HG02623 (cell line): ENCODE data around the gene RAB27A.
"Not testable (repeated sequence)": the region's sequence is repeated elsewhere in the genome, so short reads cannot be mapped to it uniquely, and the experiment has no call there.

Source experiments
- ATAC-seq: cut with Tn5 transposase; IDR thresholded peaks from one replicate; pipeline ENCODE4 v1.9.1; 2021; ENCODE audit warnings: moderate library complexity; ENCODE audit not compliant: unreplicated experiment

The RAB27A gene

DNA sequence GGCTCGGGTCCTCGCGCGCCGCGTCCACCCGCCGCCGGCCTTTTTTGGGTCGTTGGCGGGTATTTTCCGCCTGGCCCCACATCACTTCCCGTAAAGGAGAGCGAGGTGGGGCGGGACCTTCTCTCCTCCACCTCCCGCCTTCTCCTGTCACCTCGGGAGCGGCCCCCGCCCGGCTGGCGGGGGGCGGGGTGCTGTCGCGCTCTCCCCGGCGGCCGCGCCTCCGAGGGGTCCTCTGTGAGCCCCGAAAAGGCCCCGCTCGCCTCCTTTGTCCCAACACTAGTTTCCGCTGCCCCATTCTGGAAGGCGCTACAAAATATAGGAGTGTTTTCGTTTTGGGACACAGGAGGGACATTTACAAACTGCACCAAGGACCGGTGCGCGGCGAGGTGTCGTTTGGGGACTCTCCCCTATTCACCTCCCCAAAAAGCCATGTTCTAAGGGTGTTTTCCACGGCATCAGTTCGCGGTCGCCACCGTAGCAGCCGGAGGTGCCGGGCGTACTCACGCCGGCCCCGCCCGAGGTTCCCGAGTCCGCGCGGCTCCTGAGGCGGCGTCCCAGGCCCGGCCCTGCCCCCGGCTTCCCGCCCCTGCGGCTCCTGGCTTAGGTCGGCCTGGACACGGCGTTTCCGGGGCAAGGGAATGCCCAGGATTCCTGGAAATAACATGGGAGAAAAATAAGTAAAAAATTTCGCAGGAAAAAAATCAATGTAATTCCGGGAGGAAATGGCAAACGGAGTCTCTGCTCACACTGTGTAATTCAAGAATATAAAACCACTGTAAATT is at the start of gene RAB27A:
Gene RAB27A, minus strand, starts transcription at position 68 of the 782 bp plus-strand sequence. CDS start 54,879 bp downstream, outside the sequence.
- ATAC-seq, result peak; percentile 70

DNA sequence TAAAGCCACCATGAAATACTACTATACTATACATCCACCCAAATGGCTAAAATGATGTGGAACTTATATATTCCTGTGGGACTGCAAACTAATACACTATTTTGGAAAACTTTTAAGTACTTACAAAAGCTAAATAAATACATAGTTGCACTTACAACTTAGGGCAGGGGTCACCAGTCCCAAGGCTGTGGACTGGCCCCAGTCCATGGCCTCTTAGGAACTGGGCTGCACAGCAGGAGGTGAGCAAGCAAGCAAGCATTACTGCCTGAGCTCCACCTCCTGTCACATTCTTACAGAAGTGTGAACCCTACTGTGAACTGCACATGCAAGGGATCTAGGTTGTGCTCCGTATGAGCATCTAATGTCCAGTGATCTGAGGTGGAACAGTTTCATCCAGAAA is 47.5 kb upstream of the RAB27A start:
- ATAC-seq, result no peak

DNA sequence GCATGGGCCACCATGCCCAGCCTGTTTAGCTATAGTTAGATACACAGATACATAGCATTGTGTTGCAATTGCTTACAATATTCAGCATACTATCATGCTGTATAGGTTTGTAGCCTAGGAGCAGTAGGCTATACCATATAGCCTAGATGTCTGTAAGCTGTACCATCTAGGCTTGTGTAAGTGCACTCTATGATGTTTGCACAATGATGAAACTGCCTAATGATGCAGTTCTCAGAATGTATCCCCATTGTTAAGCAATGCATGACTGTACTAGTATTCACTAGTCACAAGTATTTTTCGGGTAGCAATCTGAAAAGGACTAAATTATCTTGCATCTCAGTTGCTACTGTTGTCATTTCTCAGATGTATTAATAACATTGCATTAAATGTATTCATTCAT is 45.4 kb upstream of the RAB27A start:
- no peak for ATAC-seq

DNA sequence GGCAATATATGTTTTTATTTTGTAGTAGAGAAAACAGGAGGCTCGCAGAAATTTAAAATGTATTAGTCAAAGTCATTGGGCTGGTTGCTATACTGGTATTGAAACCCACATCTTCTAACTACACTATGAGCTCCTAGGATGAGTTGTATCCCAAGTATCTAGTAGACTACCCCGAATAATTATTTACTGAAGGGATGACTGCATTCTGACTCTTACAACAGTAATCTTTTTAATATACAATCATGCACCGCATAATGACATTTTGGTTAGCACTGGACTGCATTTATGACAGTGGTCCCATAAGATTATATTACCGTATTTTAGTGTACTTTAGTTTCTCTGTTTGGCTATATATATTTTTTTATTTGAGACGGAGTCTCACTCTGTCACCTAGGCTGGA is 44.8 kb upstream of the RAB27A start:
- no peak for ATAC-seq

DNA sequence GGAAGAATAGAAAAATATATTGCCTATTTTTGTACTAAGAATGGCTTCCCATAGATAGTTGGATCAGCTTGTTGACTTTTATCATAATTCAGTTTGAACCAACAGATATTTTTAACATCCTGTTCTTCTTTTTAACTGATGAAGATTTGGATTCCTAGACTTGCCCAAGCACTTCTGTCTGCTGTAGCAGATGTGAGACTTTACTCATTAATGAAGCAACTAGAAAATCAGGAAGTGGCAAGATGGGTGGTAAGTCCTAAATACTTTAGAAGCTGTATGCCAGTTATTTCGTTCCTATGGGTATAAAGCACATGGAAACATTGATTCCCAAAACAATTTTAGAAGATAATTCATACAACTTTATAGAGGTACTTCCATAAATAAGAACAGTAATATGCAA is 37.8 kb upstream of the RAB27A start:
- no peak for ATAC-seq

DNA sequence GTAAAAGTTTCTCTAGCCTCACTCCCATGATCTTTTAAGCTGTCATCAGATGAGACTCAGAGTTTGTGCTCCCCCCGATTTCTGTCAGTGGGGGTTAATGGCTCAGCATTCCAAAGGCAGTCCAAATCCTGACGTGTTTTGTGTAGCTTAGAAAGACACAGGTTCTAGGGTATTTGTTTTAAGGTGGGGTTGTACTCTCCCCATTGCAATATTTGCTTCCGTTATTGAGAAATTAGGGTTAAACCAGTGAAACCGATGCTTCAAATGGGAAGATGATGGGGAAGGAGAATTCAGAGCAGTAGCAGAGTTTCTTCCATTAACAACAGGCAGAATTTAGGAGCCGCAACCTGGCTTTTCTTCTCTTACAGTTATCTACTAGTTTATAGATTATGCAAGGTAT is 32.9 kb upstream of the RAB27A start:
- no peak for ATAC-seq

DNA sequence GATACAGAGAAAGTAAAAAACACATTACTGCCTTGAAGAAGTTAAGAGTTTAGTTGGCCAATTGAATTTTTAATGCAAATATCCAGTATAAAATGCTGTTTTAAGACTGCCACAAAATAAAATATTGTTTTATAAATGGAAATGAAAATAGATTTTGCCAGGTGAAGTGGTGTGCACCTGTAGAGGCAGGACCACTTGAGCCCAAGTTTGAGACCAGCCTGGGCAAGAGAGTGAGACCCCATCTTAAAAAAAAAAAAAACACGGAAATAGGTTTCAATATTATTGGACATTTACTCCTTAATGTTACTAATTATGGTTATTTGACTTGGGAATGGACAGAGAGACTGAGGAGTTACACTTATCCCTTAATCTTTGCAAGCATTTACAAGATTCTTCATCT is 31.4 kb upstream of the RAB27A start:
- no peak for ATAC-seq

DNA sequence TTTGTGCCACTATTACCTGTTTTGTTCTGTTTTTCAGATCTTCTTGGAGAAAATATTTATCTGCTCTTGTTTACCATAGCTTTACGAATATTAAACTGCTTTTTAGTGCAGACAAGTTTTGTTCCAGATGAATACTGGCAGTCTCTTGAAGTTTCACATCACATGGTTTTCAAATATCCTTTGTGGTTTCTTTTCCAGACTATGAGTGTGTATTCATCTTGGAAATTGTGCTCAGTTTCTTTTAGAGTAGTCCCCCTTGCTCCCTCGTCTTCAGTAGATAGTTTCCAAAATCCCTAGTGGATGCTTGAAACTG is 30.6 kb upstream of the RAB27A start:
- no peak for ATAC-seq

DNA sequence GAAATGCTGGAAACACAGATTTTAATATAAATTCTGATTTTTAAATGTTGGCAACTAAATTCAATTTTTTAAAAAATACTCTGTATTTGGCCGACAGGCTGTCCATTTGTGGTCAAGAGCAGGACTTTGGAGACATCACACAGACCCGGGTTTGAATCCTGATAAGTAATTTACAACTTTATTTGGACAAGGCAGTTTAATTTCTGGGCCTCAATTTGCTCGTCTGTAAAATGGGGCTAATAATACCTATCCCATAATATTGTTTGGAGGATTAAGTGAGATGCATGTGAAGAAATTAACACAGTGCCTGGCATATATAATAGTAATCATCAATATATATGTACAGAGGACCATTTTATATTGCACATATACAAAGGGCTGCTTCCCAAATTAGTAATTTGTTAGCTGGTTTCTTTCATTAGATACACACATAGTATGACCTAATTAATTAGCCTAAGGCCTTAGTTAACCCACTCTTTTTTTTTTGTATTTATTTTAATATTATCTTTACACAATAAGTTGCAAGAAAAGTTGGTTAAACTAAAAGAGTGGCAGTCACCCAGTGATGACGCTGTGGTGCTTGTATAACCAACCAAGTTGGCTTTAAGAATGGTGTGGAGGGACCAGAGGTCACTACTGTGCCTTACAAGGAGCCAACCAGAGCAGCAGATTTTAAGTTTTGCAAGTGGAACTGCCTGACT is 30.1 kb upstream of the RAB27A start:
- peak; percentile 33 for ATAC-seq

DNA sequence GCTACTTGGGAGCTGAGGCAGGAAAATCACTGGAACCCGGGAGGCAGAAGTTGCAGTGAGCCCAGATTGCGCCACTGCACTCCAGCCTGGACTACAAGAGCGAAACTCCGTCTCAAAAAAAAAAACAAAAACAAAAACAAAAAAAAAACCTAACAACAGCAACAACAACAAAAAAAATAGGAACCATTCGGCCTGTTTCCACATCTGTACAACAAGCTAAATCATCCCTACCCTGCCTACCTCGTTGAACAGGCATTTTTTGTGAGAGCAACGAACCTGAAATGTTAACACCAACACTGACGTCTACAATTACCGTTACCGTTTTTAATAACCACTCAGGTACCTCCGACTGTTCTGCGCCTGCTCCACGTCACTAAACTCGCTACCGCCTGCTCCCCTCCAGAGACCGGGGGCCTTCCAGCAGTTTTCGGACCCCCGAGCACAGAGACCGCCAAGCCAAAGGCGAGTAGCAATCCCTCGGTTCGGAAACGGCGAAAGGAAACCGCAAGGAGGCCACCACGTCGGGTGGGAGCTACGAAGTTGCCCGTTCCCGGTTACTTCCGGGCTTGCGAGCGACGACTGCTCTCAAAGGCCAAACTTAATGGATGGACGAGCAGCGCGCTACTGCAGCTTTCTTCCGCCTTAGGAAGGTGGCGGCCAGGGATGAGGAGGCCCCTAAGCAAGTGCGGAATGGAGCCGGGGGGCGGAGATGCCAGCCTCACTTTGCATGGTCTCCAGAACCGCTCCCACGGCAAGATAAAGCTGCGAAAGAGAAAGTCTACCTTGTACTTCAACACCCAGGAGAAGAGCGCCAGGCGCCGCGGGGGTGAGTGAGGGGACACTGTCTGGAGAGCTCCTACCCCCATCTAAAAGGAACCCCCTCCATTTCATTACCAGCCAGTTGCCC is 29.2 kb upstream of the RAB27A start, which contains the start of the genes PIGB and PIGBOS1:
Gene PIGB, plus strand, starts transcription at position 635 of the 907 bp plus-strand sequence. Its CDS starts 29 bp downstream, at position 664.
Gene PIGBOS1, minus strand, starts transcription at position 536 of the 907 bp plus-strand sequence. CDS start 1,331 bp downstream, outside the sequence.
- peak; percentile 86 for ATAC-seq

DNA sequence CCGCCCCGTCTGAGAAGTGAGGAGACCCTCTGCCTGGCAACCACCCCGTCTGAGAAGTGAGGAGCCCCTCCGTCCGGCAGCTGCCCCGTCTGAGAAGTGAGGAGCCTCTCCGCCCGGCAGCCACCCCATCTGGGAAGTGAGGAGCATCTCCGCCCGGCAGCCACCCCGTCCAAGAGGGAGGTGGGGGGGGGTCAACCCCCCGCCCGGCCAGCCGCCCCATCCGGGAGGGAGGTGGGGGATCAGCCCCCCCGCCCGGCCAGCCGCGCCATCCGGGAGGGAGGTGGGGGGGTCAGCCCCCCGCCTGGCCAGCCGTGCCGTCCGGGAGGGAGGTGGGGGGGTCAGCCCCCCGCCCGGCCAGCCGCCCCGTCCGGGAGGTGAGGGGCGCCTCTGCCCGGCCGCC is 13.2 kb upstream of the RAB27A start:
- ATAC-seq, result not testable (repeated sequence)

DNA sequence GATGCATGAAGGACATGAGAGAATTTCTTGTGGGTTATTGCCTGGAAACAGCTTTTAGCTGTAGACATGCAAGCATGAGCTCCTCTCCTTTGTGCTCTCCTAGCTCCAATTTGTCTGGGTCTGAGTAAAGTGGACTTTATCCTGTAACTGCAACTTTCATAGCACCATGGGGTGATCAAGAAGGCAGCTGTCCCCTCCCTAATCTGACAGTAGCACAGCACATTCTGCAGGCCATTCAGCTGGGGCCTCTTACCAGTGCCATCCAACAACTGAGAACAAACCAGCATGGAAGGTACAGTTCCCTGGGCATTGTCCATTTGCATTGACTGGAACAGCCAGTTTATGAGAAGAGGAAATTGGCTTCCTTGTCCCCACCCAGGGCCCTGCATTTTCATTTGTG is 7.7 kb upstream of the RAB27A start:
- no peak for ATAC-seq

DNA sequence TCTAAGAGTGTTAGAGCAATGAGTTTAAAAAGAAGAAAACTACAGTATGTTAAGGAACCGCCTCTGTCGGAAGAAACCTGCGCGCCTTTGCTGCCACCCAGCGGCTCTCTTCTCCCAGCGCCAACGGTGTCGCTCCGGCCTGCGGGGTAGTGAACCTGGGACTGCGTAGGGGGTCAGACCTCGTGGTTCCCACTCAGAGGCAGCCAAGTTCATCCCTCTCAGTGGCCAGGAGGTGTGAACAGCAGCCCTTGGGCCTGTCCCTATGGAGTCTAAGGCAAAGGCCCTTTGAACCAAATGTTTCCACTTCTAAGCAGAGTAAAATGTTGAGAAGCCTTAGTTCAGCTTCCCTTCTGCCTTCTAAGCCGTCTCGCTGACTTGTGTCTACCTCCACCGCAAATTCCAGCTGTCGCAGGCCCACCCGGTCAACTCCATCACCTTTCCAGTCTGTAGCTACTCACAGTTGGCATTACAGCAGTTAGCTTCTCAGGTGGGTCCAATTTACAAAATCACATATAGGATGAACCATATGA is 980 bp upstream of the RAB27A start:
- peak; percentile 67 for ATAC-seq

DNA sequence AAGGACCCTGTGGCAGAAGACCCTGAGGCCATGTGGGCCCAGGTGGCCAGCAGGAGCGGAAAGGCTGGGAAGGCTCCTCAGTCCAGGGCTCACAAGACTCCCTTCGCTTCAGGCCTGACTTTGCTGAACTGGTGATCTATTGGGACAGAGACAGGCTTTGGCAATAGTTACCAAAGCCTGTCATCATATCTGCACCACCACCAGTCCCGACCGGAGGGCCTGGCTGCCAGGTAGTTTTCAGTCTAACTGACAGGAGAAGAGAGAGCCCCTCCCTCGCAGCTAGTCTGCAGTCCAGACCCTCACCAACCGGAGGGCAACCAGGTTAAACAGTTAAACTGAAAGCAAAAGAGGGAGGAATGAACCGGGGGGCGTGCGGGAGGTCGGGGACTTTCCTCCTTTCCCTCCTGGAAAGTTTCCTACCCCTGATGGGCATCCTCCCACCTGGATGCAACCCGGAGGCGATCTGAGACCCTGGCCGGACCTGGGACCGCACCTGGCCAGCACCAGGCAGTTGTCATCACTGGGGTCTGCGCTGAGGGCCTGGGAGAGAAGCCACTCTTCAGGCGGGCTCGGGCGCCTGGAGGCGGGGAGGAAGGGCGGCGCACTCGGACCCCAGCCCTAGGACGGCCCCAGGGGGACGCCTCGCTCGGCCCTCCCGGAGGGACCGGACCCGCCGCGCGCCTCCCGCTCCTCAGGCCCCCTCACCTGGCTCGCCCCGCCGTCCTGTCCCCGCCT is 435 bp downstream of the RAB27A start:
- peak; percentile 32 for ATAC-seq

DNA sequence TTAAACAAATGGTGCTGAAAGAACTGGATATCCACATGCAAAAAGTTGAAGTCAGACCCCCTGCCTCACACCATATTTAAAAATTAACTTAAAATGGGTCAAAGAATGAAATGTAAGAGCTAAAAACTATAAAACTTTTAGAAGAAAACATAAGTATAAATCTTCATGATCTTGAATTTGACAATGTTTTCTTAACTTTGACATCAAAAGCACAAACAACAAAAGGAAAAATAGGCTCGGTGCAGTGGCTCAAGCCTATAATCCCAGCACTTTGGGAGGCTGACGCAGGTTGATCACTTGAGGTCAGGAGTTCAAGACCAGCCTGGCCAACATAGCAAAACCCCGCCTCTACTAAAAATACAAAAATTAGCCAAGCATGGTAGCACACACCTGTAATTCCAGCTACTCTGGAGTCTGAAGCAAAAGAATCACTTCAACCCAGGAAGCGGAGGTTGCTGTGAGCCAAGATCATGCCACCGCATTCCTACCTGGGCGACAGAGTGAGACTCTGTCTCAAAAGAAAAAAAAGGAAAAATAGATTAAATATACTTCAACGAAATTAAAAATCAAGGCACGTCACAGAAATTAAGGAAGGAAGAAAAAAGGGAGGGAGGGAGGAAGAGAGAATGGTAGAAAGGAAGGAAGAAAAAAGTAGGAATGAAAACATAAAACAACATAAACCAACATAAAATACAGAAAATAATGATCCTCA is 1.5 kb downstream of the RAB27A start:
- ATAC-seq, result no peak

DNA sequence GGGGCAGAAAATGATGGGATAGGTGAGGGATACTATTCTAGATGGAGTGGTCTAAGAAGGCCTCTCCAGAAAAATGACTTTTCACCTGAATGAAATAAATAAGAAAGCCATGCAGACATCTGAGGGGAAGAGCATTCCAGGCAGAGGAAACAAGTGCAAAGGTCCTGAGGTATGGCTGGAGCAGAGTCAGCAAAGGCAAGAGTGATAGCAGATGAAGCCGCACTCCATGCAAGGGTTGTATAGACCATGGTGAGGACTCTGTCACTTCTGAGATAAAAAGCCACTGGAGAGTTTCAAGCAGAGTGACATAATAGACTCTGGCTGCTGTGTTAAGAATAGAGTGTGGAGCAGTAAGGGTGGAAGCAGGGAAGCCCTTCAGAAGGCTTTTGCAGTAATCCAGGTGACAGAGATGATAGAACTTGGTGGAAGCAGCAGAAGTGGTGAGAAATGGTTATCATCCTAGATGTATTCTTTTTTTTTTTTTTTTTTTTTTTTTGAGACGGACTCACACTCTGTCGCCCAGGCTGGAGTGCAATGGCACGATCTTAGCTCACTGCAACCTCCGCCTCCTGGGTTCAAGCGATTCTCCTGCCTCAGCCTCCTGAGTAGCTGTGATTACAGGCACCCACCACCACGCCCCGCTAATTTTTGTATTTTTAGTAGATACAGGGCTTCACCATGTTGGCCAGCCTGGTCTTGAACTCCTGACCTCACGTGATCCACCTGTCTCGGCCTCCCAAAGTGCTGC is 3.0 kb downstream of the RAB27A start:
- not testable (repeated sequence) for ATAC-seq

DNA sequence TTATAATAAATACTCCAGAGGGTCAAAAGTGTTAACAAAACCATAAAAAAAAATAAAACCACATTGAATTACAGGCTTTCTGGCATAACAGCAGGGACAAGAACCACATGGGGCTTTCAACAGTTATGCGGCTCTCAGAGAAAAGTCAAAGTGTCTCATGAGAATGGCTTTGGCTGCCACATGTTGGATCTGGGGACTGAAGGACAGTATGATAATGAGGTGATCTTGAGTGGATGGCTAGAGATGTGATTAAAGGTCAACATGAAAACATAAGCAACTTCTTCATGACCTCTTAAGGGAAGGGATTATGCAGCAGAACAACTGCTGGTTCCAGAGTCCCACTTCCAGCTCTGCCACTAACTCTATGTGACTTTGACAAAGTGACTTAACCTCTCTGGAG is 5.2 kb downstream of the RAB27A start:
- no peak for ATAC-seq

DNA sequence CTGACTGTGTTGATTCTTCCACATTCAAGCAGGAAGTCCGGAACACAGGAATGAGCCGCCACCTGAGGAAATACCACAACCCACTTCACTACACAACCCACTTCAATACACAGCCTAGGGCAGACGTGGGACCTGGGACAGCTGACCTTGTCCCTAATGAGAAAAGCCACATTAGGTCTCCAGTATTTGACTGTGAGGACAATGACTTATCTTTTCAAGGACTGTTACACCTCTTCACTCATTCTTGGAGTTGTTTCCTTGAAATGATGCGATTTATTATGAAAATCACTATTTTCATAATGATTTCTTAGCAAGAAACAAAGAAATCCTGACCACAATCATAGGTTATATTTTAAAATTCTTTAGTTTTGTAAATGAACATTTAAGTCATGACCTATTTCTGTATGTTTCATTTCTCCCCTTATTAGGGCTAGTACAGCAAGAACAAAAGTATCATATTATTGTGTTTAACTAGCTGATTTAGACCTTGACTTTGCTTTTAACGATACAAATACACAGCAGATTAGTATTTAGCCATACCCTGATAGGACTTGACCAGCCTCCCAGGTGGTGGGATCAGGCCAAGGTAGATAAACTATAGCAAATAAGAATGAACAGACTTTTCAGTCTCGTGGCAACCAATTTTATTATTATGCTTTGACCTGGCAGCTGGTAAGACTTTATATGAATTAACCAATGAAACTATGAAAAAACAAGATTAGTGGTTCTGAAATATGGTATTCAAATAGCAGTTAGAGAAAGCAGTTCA is 6.0 kb downstream of the RAB27A start:
- no peak for ATAC-seq
